SK-N-SH (cell line): ENCODE measurements around the gene FAM78A.

Source experiments
- CHD2 ChIP-seq: fragments of 150-350 bp; IDR thresholded peaks from 2 replicates; pipeline ENCODE4 v1.6.1; 2018; ENCODE audit warnings: low read length; ENCODE audit not compliant: partially characterized antibody
- CTCF ChIP-seq: fragments of 200-600 bp; sonication (generic); IDR thresholded peaks from 2 replicates; pipeline ENCODE4 v1.6.1; 2017; ENCODE audit warnings: antibody characterized with exemption, mild to moderate bottlenecking, moderate library complexity
- GABPA ChIP-seq: IDR thresholded peaks from 2 replicates; pipeline ENCODE4 v1.4.0; 2012; ENCODE audit warnings: low read depth, mild to moderate bottlenecking
- POLR2AphosphoS5 ChIP-seq: IDR thresholded peaks from 2 replicates; pipeline ENCODE4 v1.6.1; 2012; ENCODE audit warnings: low read depth, low read length
- RXRA ChIP-seq: IDR thresholded peaks from 2 replicates; pipeline ENCODE4 v1.4.0; 2012; ENCODE audit warnings: low read depth, mild to moderate bottlenecking, borderline replicate concordance
- TEAD4 ChIP-seq: IDR thresholded peaks from 2 replicates; pipeline ENCODE4 v1.4.0; 2012; ENCODE audit warnings: mild to moderate bottlenecking, borderline replicate concordance; ENCODE audit not compliant: insufficient read depth

- TF ChIP-seq GABPA (no peak), CTCF (no peak), CHD2 (no peak), POLR2AphosphoS5 (no peak), RXRA (no peak), TEAD4 (no peak)
These were observed 18.1 kb downstream of the FAM78A start for GRCh38 chr9:131258186-131258585.
